ENCODE results near the gene USP28.
"Not testable (repeated sequence)": the region's sequence is repeated elsewhere in the genome, so short reads cannot be mapped to it uniquely, and the experiment has no call there.

The USP28 gene

DNA sequence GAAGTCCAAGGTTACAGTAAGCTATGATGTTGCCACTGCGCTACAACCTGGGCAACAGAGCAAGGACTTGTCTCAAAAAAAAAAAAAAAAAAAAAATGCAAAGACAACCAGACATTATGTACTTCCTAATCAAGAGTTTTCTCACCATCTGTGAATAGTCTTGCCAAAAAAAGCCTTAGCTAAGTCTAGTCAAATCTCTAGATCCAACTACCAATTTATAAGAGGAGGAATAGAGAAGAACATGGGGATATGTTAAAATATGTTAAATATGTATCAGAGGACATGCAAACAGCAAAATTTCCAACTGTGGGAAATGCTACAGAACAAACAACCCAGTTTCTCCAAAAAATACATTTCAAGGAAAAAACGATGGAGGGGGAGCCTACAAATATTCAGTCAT lies 45.6 kb downstream of the USP28 start:
- no peak for DNase-seq

DNA sequence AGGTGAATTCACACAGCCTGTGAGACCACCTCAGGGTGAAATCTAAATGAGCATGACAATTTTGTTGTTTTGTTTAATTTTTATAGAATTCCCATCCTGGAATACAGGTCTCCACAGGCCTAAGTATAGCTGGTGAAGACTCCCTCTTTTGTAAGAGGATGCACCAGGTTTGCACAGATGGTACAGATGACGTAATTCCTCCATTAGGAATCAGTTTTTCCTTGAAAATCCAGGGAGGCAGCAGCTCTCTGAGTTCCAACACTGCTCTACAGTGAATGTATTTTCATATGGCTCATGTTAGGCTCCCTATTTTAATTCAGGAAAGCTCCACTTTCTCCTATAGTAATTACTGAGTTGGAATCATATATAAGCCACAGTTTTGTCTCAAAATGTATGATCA lies 47.2 kb downstream of the USP28 start:
- DNase-seq = no peak

DNA sequence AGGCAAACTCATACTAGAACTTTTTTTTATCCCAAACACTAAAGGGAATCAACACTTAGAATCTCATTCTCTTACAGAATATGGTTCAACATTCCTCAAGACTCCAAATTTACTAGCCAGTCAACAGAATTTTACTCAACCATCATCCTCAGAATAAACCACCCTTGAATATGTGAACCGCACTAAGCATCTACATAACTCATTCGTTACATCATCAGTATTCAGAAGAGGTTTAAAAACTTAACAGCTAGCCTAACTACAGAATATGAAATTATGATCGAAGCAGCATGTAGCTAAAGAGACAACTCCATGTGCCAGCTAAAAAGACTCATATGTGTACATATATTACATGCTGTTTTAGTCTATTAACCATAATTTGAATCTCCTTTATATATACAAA lies 47.9 kb downstream of the USP28 start:
- DNase-seq = no peak

DNA sequence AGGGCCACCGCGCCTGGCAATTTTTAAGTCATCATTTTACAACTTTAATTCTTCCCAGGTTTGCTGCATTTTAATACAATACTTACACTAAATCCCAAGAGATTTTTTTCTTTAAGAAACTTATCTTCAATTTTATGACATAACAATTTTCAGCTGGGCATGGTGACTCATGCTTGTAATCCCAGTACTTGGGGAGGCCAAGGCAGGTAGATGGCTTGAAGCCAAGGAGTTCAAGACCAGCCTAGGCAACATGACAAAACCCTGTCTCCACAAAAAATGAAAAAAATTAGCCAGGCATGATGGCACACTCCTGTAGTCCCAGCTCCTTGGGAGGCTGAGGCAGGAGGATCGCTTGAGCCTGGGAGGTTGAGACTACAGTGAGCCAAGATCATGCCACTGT lies 56.9 kb downstream of the USP28 start:
- no peak for DNase-seq

DNA sequence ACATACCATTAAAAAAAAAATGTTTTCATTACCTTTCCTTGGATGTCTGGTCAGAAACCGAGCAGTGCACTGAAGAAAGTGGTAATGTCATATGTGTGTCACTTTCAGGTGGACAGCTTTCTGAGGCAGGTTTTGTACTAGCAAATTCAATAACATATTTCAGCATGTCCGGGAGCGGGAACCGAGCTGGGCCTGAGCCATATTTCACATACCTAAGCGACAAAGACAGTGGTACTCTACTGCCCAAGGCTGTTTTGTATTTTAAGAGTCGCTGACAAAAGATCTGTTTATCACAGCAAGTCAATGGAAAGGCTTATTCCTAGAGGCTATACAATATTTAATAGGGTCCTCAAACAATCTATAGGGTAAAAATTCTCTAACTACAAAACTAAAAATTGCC lies 57.7 kb downstream of the USP28 start:
- DNase-seq = no peak

DNA sequence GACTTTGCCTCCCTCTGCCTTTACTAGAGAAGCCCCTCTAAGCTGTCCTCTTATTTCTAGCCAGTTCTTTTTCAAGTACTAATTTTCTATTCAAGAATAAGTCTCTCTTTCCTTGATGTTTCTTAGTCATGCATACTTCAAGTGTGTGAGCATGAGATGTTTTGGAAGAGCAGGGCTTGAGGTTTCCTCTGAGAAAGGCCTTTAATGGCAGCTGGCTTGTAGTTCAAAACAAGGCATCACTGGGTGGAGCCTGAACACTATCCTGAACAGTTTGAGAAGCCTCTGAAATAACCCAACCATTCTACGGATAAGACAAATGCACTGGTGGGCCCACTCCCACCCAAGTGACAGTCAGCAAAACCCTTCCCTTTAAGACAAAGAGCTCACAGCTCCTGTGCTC lies 58.2 kb downstream of the USP28 start:
- no peak for DNase-seq

DNA sequence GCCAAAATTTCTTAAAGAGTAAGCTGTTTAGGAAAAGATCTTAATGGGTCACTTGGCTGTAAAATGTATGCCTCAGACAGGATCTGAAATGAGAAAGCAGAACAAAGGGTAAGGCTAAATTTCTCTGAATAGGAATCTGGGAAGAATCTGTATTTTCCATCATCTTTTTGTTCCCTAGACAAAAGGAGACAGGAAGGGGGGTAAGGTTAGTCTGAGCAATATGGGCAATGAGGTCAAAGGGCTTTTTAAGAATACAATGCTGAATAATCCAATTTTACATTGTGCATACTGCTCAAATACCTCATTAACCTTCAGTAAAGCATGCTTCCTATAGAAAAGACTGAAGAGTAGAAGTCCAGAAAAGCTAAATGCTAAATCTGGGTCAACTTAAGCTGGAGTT lies 61.2 kb downstream of the USP28 start:
- no peak for DNase-seq

DNA sequence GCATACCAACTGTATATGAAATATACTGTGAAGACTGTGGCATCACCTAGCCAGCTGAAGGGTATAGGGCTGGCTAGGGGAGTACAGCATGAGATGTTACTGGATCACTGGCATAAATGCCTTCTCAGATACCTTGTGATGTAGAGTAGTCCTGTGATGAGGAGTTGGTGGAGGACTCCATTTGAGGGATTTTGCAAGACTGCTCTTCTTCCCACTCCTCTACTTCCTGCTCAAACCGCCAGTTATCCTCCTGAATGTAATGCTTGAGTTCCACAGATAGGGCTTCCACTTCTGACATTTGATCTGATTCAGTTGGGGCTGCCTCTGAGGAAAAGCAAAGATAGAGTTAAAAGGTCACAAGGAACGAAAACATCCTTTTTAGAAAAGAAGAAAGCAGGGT lies 66.4 kb downstream of the USP28 start:
- no peak for DNase-seq

DNA sequence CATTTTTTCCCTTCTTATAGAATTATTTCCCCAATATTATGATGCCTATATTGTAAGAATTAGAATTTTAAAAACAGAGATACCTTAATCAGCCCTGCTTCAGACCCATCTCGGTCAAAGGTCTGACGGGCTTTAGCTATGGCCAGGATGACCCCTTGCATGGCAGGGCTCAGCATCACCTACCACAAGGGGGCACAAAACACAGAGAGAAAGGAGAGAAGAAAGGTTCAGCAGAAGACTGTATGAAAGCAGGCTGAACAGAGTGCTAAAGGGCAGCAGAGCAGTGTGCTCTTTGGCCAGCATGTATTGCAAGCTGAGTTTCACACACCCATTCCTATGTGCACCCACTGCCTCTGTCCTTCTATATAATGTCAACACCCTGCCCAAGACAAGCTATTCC lies 69.0 kb downstream of the USP28 start:
- DNase-seq = no peak

DNA sequence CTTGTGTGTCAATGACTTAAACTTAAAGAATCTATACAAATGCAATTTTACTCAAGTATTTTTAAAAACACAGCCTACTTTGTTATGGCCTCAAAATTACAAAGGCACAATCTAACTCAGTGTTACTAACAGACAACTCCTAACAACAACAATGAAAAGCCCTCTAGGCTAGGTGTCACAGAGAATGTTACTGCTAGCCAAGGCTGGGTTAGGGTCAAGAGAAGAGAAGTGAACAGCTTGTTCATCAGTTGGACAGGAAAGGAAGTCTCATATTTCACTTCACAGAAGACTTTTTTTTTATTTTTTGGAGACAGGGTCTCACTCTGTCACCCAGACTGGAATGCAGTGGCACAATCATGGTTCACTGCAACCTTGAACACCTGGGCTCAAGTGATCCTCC lies 69.7 kb downstream of the USP28 start:
- DNase-seq = no peak

DNA sequence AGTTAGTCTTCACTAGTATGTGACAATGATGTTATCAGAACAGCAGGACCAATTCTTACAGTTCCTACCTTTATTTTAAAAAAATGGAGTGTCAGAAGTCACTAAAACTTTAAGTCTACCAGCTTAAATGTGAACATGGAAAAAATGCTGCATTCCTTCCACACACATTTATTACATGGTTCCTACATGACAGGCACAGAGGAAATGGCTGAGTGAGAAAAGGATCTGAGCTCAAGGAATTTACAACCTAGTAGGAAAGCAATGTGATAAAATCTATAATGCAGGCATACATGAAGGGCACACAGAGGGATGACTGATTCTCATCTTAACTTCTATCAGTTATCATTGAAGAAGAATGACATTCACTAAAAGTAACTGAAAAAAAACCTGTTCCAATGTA lies 72.8 kb downstream of the USP28 start:
- no peak for DNase-seq

DNA sequence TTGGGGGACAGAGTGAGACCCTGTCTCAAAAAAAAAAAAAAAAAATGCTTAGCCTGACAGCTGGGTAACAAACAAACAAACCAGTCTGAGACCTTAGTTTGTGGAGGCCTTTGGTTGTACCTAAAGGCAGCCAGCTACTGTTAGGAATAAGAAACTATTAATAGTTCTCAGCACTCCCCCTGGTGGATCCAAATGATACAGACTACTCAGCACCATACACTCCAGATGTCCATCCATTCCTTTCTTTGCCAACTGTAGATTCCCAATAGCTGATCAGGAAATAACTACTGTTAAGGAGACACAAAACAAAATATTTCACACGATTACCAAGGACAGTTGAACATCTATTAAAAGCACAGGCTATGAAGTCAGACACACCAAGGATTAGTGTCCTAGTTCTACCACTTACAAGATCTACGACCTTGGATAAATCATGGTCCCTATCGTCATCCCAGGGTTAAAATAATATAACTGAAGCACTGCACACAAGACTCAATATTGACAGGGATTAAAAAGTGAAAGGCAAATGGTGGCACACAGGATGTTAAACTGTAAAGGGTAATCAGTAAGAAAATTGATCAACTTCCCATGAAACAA lies 78.6 kb downstream of the USP28 start:
- peak; percentile 14 for DNase-seq

DNA sequence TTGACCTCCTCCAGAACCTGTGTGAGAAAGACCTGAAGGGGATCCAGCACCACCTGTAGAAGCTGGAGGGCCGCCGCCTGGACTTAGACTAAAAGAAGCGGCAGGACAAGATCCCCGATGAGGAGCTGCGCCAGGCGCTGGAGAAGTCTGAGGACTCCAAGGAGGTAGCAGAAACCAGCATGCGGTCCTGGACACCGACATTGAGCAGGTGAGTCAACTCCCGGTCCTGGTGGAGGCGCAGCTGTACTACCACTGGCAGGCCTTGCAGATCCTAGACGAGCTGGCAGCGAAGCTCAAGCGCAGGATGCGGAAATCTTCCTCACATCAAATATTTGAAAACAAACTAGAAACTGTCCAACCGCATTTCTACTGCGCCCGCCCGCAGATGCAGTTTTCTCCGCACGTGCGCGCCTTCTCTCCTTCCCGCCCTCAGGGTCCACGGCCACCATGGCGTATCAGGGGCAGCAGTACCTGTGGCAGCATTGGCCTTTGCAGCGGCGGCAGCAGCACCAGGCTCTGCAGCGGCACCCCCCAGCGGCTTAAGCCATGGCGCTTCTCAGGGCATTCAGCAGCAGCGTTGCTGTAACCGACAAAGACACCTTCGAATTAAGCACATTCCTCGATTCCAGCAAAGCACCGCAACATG lies 85.6 kb downstream of the USP28 start:
- DNase-seq = no peak

DNA sequence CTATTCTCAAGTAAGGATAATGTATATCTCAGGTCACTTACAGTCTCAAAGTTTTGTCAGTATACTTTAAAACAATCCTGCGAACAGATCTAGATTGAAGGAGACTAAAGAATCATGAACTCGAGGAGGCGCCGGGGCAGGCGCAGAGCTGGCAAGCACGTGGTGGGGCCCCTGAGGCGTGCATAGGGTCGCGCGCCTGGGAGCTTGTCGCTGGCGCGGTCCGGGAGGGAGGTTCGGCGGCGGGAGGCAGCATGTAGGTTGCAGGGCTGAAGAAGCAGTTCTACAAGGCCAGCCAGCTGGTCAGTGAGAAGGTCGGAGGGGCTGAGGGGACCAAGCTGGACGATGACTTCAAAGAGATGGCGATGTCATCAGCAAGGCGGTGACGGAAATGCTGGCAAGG lies 86.4 kb downstream of the USP28 start:
- not testable (repeated sequence) for DNase-seq

DNA sequence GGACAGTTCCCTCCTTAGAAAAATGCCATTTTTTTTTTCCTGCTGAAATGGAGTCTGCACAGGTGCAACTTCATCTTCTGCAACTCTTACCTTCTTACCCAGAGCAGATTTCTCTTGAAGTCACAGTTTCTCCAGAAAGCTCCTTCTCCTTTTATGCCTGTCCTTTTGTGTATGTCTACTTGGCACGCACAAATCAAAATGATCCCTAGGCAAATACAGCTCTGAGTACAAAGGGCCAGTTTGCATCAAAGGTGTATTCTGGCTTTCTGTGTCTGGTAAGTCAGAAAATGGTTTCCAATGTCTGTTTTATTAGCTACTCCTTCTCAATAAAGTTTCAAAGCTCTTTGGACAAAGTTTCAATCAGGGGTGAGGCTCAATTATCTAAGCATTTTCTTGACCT lies 93.2 kb downstream of the USP28 start:
- no peak for DNase-seq

DNA sequence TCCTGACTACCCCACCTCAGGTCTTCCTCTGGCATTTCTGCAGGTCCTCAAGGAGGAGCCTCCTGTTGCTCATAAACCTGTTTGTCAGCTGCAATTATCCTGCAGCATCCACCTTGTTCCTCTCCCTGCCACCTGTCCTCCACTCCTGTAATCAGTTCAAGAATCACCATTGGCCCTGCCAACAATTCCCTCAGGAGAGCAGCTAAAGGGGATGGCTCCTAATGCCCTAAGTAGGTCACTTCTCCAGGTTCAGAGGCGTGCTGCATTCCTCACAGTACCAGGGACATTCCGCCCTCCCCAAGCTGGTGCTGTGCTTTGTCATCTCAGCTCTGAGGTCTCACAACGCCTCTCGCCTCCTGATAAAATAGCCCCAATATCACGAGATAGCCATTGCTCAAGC lies 93.7 kb downstream of the USP28 start:
- no peak for DNase-seq

DNA sequence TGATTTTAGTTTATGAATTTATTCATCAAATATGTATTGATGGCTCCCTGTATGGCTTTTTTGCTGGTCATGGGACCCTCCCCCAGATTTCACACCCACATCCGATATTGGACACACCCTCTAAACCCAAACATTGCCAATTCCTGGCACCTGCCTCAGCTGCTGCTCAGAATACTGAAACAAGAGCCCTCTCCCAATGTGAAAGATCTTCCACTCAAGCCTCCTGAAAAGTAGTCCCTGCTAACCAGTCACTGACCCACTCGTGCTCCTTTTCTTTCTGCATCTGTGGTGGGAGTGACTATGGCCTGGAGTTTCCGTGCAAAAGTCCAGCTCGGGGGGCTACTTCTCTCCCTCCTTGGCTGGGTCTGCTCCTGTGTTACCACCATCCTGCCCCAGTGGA lies 95.9 kb downstream of the USP28 start, which contains the start of gene CLDN25:
Gene CLDN25, plus strand, starts transcription at position 301 of the 400 bp plus-strand sequence. Its CDS starts 0 bp downstream, at position 301.
- DNase-seq = no peak

DNA sequence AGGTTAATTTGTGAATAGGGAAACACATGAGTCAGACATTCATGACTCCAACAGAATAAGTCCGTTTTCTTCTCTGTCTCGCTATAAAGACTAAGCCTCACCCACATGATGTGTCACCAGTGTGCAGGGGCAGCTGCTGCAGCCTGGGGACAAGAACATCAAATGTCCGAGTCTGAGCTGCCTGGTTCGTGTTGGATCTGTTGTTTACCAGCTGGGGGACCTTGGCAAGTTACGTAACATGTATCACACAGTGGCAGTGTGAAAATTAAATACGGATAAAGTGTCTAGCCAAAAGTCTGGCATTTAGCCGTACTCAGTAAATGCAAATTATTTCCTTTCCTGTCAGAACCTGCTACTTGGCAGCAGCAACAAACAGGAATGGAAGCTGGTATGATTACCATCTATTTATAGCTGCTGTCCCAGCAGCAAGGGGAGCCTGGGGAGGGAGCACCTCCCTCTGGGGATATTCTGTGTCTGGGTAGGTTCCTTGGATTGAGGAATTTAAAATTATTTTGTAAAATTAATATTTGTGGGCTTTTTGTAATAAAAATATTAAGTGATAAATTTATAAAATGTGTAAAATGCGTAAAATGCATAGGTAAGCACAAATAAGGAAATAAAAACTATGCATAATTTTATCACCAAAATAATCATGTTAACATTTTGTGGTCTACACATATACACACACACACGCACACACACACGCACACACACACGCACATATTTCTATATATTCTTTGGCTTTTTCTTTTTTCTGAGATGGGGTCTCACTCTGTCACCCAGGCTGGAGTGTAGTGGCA lies 97.1 kb downstream of the USP28 start:
- DNase-seq = no peak

DNA sequence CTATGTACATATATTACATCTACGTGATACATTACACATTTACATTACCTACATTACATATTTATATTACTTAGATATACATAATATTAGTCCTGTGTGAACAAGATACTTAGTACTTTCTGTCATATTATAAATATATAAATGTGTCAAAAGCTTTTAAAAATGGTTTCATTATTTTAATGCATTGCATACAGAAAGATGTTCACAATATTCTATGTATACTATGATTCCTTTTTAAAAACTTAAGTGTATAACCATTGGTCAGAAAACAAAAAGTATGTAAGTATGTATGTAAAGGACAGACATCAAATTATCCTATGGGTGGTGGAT lies 101.2 kb downstream of the USP28 start:
- DNase-seq = no peak

DNA sequence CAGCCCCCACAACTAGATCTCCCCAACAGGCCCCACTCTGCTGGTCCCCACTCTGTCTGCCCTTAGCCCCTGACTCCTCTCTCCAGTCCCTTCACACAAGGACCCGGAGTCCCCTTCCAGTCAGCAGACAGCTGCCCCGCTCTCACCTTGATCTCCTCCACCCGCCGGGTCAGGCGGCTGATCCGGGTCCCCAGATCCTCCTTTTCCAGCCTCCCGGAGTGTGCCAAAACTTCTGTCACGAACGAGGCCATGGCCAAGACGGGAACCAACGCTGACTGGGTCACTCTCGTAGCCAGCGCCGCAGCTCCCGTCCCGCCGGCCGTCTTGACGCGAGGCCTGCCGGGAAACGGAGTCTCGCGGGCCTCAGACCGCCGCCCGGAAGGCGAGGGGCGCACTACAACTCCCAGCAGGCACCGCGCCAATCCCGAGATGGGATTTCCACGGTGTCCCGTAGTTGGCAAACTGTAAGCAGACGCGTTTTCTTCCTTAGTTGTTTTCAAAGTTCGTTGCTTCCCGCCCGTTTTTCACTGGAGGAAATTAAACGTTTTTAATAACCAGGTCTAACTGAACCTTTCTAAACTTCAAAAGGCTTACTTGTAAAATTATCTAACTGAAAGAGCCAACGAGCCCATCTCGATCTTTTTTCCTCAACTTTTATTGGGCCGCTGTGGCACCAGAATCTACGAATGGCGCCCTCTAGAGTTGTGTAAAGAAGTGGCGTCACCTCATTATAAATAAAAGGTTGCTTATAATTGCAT lies 101.8 kb downstream of the USP28 start, which contains the start of gene ZW10:
Gene ZW10, minus strand, starts transcription at position 277 of the 758 bp plus-strand sequence. Its CDS starts 26 bp downstream, at position 251.
- peak; percentile 93 for DNase-seq

DNA sequence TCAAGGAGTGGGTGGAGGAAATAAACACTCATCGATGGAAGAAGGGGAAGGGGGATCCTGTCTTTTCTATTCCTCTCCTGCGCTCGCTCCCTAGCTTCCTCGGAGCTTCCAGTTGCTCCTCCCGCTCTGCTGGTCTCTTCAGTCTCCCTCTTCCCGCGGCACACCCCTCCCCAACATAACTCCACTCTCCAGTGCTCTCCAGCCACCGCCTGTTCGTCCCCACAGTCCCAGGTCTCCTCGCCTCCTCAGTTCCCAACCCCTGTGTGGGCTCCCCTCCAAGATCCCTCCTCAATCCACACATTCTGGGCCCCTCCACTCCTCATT lies 102.3 kb downstream of the USP28 start:
- DNase-seq = no peak

DNA sequence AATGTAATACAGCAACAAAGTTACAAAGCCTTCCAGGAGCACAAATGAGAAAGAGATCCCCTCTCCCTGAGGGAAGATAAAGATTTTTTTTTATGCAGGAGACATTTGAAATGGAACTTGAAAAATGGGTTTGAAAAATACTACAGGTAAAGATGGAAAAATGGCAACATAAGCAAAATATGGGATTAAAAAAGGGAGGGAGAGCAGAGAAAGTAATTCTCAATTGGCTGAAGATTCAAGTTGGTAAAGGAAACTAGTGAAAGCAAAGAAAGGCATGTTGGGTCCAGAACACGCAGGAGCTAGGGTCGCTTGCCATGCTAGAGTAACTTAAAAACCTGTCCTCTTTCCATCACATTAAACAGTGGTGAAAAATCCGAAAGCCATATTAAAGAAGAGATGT lies 103.4 kb downstream of the USP28 start:
- no peak for DNase-seq

DNA sequence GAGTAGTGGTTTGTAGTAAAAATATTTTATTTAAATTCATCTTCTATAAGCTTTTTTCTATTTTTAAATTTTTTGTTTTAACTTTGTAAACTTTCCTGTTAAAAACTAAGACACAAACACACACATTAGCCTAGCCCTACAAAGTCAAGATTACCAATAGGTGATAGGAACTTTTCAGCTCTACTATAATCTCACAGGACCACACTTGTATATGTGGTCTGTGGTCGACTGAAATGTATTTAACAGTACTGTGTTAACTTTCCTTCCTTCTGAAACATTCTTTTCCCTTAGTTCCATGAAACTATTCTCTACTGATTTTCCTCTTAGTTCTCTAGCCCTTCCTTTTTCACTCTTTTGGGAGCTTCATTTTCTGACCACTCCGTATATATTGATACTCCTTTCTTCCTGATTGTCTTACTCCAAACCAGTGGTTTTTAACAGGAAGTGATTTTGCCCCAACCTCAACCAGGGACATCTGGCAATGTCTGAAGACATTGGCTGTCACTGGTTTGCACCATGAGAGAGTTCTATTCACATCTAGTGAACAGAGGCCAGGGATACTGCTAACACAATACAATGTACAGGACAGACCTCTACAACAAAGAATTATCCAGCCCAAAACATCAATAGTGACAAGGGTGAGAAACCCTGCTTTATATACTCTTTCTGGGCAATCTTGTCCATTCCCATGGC lies 110.7 kb downstream of the USP28 start:
- DNase-seq = no peak

Data from stimulated activated CD4-positive, alpha-beta T cell treated with anti-CD3 and anti-CD28 coated beads, Interleukin-4, amount 100 ng/mL, for 24 hours (primary cell).